GM21717 (cell line): ENCODE results near the gene NAB2.
A peak's percentile ranks its signal among the peaks of the same experiment; 100 is the strongest.
"Not testable (repeated sequence)": the region's sequence is repeated elsewhere in the genome, so short reads cannot be mapped to it uniquely, and the experiment has no call there.

Experiments used
- ATAC-seq: cut with Tn5 transposase; IDR thresholded peaks from one replicate; pipeline ENCODE4 v1.9.1; 2021; ENCODE audit warnings: mild to moderate bottlenecking, moderate library complexity; ENCODE audit not compliant: unreplicated experiment

Gene NAB2, protein sequence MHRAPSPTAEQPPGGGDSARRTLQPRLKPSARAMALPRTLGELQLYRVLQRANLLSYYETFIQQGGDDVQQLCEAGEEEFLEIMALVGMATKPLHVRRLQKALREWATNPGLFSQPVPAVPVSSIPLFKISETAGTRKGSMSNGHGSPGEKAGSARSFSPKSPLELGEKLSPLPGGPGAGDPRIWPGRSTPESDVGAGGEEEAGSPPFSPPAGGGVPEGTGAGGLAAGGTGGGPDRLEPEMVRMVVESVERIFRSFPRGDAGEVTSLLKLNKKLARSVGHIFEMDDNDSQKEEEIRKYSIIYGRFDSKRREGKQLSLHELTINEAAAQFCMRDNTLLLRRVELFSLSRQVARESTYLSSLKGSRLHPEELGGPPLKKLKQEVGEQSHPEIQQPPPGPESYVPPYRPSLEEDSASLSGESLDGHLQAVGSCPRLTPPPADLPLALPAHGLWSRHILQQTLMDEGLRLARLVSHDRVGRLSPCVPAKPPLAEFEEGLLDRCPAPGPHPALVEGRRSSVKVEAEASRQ

GRCh38 chr12:57088354-57089270 lies at the start of gene NAB2:
TSS of gene NAB2 (plus strand) at chr12:57089114. CDS start at chr12:57089272, 158 bp downstream.
- peak; percentile 46 for ATAC-seq

DNA sequence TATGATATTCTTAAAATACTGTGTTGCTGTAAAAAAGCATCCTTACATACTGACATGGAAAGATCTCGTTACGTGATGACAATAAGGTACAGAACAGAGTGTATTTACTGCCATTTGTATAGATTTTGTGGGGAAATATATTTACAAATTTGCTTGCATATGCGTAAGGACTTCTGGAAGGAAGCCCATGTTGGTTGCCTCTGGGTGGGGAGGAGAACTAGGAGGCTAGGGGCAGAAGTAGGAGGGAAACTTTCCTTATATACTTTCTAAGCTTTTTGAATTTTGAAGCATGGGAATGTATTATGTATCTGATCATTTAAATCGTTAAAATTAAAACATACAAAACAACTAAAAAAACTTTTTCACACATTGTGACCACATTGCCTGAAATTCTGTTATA lies 48.7 kb upstream of the NAB2 start:
- no peak for ATAC-seq

DNA sequence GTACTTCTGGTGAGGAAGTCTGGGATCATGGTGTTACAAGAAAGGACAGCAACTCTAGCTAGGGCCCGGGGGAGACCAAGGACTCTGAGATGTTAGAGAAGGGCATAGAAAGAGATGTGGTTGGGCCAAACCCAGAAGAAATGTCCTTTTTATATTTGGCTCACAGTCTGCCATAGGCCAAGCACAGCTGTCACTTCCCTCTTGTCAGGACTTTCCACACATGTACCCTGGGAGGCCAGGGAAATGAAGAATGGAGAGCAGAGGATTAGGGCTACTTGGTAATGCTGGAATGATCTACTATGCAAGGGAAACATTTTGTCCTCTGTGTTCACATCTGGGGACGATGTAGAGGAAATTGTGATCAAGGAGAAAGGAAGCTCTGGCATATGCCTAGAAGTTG lies 48.2 kb upstream of the NAB2 start:
- ATAC-seq: no peak

DNA sequence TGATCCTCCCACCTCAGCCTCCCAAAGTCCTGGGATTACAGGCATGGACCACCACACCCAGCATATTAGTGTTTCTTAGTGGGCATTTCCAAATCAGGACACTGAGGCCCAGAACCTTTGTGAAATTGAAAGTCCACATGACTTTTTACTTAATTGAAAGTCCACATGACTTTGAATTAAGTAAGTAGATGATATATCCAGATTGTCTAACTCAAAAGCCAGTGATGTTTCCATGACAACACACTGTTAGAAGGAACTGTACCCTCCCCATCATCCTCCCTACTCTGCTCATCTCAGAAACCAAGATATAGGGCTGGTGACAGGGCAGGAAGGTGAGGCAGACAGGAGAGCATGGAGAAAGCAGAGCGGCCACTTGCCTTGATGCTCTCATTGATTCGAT lies 46.2 kb upstream of the NAB2 start:
- ATAC-seq: no peak

DNA sequence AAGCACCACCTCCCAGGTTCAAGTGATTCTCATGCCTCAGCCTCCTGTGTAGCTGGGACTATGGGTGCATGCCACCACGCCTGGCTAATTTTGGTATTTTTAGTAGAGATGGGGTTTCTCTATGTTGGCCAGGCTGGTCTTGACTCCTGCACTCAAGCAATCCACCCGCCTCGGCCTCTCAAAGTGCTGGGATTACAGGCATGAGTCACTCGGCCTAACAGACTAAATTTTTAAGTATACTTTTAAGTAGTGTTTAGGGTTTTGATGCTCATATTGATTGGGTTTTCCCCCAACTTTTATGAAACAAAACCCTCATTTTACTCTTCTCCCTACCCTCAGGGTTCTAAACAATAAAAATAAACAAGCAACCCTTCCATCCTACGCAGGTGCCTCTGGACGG lies 44.4 kb upstream of the NAB2 start:
- ATAC-seq: no peak

DNA sequence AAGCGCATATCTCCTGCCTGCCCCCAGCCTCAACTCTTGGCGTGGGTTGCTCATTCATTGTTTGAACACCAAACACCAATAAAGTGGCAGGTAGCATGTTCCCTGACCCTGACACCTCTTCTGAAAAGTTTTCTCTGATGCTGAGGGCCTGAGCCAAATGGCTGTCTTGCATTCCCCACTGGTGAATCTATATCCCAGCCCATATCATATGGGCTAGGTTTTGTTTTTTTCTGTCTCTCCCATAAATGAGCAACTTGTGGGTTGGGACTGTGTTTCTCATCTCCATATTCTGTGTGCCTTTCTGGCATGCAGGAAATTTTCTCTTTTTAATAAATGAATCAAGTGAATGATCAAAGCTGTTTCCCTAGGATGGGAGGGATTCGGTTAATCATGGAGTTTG lies 44.0 kb upstream of the NAB2 start:
- ATAC-seq: no peak

DNA sequence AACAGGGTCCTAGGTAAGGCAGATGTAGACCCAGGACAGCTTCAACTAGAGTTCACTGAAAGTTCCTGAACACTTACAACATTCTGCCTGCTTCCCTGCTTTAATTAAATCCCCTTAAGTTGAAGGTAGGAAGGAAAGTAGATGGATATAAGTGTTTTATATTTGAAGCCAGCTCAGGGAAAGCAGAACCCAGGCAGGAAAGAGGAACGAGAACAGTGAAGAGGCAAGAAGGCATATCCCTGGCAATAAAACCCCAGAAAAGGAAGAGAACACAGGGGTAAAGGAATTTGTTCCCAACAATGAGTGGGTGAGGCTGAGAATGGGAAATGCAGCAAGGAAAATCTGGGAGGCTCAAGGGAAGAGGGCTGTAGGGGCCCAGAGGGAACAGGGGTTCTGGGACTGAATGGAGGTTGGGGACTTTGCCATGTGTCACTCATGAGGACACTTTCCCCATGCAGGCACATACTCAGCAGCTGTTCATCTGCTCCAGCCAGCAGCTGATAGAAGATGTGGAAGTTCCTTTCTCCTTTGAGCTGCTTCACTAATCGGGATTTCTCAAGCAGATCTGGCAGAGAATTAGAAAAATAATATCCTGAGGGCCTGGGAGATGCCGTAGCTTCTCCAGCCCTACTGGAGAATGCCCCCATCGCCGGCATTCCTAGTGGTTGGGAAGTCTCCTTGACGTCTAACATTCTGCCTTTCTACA lies 42.7 kb upstream of the NAB2 start:
- no peak for ATAC-seq

DNA sequence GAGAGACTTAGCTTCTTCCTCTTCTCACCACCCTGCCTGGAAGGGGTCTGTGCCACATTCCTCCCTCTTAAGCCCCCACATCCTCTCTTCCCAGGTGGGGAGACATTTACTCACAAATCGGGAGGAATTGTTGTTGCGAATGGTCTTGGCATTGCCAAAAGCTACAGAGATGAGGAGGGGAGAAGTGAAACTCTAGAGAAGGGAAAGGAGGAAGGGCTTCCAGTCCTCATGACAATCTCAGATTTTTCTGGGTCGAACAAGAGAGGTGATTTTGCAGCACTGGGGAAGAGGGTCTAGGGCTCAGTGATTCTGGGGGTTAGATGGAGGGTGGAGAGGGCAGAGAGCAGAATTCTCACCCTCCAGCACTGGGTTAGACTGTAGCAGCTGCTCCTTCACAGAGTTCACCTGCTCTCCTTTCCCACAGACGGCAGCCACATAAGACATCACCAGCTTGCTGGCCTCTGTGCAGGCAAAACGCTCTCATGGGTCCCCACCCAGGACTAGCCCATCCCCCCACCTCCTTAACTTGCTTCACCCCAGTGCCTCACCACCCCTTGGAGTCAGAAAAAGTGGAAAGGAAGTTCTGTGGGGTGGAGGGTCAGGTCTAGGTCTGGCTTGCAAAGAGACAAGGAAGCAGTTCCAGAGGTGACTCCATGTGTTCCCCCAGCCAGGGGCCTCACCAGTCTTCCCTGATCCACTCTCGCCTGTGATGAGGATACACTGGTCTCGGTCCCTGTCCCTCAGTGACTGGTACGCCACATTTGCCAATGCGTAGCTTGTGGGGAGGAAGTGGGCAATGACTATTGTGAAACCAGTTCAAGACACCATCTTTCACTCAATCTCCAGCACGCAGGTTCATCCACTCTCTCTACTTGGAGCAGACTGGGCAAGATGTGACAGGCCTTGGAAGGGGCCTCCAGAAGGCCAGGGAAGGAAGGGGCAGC lies 41.7 kb upstream of the NAB2 start:
- no peak for ATAC-seq

- no peak for ATAC-seq
These were observed 40.9 kb upstream of the NAB2 start for GRCh38 chr12:57047981-57048380.

- no peak for ATAC-seq
These were observed 40.3 kb upstream of the NAB2 start for GRCh38 chr12:57048423-57049118.

DNA sequence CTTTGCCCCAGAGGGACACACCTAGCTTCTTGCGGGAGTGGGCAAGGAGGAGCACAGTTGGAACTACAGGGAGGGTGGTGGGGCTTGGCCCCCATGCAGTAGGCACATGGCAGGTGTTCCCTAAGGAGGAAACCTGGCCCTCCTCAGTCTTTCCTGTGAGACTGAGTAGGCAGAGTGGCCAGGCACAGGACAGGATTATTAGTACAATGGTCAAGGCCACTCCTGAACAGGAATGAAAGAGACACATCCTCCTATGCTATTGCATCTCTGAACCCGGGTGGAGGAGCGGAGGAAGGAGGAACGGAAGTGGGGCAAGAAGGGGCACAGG lies 39.8 kb upstream of the NAB2 start:
- no peak for ATAC-seq

DNA sequence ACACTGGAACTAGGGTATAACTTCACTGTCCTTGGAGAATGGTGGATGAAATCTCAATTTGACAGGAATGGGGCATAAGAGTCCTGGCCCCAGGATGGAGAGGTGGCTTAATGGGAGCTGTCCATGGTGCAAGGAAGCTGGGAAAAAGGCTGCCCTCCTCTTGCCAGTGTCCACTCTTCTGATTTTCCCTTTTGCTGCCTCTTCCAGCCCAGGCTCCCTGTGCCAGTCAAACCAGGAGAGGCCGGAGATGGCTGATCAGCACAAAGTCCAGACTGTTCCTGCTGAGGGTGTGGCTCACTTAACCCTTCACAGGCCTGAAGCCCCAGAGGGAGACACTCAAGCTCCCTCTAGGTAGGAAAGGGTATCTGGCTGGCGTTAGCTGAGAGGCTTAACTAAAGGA lies 39.0 kb upstream of the NAB2 start, which contains the start of gene MYO1A:
Gene MYO1A (minus strand): TSS at position 240 of the 400 bp plus-strand sequence. CDS start 1,806 bp downstream, outside the sequence.
- ATAC-seq: no peak

- no peak for ATAC-seq
These were observed 37.9 kb upstream of the NAB2 start for GRCh38 chr12:57051011-57051410.

DNA sequence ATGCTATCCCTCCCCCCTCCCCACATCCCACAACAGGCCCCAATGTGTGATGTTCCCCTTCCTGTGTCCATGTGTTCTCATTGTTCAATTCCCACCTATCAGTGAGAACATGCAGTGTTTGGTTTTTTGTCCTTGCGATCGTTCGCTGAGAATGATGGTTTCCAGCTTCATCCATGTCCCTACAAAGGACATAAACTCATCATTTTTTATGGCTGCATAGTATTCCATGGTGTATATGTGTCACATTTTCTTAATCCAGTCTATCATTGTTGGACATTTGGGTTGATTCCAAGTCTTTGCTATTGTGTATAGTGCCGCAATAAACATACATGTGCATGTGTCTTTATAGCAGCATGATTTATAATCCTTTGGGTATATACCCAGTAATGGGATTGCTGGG lies 35.8 kb upstream of the NAB2 start:
- not testable (repeated sequence) for ATAC-seq

GRCh38 chr12:57053901-57054300 lies 35.0 kb upstream of the NAB2 start:
- not testable (repeated sequence) for ATAC-seq

GRCh38 chr12:57055824-57056223 lies 33.1 kb upstream of the NAB2 start:
- no peak for ATAC-seq

GRCh38 chr12:57057067-57057751 lies 31.7 kb upstream of the NAB2 start:
- no peak for ATAC-seq

DNA sequence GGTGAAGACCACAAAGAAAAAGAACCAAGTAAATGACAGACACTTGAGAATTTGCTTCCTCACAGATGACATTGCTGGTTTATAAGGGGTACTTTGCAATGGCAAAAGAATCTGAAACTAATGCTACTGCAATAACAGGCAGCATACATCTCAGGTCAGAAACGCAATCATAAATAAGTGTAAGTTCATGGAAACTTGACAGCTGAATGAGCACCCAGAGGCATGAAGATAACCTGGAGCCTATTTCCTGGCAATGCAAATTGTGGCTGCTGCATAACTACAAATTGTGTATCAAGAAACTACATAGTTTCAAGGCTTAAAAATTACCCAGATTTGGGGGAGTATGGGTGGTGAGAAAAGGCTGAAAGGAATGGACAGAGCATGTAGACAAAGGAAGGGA lies 30.5 kb upstream of the NAB2 start:
- ATAC-seq: no peak
